ENCODE results near the gene IFI16.

DNA sequence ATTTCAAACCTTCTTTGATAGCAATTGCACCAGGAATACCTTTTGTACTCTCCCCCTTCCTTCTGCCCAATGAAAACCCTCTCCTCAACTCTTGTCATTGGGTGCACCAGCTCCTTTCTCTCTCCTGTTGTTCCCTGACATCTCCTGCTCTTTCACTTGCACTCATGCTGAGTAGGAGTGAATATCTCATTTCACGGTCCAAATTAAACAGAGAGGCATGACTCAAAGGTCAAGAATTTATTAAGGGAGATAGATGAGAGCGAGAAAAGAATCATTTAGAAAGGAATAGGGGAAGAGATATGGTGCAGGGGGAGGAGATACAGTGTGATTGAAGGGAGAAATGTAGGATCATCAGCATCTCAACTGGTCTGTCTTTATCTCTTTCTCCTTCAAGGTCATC lies 44.7 kb downstream of the IFI16 start:
- no peak for TF ChIP-seq CTCF (IDR thresholded peaks at IDR 0.05)
- no peak for TF ChIP-seq POLR2A (IDR thresholded peaks at IDR 0.05)
- no peak for TF ChIP-seq POLR2AphosphoS5 (IDR thresholded peaks at IDR 0.05; ENCODE audit: insufficient read depth in 1 of 2, low read depth in 1 of 2)

Data from vagina (tissue), 2 donors.